Spleen (tissue), 11 donors: Measurements from ENCODE around the gene RASSF3. TPM values are rescaled to one million over a fixed set of nuclear protein-coding genes. Genes with fewer than 3 reads are reported as not detected.

Source experiments
- DNase-seq: peaks from one replicate; pipeline ENCODE4 v3.0.0-alpha.2; 2020
- H3K27ac ChIP-seq, 8 donors: fragments of 200-600 bp; sonication (generic) in 7 of 8; 1 replicate in 4 of 8; 2 replicates in 4 of 8; pipeline versions ENCODE4 v1.5.0 to v1.8.0; 2016 to 2021; ENCODE audit warnings: inconsistent platforms in 4 of 8, mild to moderate bottlenecking in 4 of 8, moderate library complexity in 1 of 8
- H3K27me3 ChIP-seq, 7 donors: fragments of 200-600 bp; sonication (generic) in 6 of 7; replicated peaks in 1 of 7; 1 replicate in 4 of 7; 2 replicates in 3 of 7; pipeline versions ENCODE4 v1.5.0 to v1.8.0; 2016 to 2021; ENCODE audit warnings: inconsistent platforms in 3 of 7, mild to moderate bottlenecking in 1 of 7
- H3K36me3 ChIP-seq, 6 donors: fragments of 200-600 bp; sonication (generic) in 5 of 6; 1 replicate in 4 of 6; 2 replicates in 2 of 6; pipeline versions ENCODE4 v1.5.0 to v1.8.0; 2016 to 2021; ENCODE audit warnings: inconsistent platforms in 2 of 6
- H3K4me1 ChIP-seq, 6 donors: fragments of 200-600 bp; sonication (generic) in 5 of 6; 1 replicate in 3 of 6; 2 replicates in 3 of 6; pipeline versions ENCODE4 v1.5.0 to v1.8.0; 2016 to 2021; ENCODE audit warnings: inconsistent platforms in 3 of 6
- H3K4me3 ChIP-seq, 8 donors: fragments of 200-600 bp; sonication (generic) in 7 of 8; 1 replicate in 4 of 8; 2 replicates in 4 of 8; pipeline versions ENCODE4 v1.5.0 to v1.8.0; 2016 to 2021; ENCODE audit warnings: inconsistent platforms in 4 of 8, mild to moderate bottlenecking in 4 of 8, moderate library complexity in 2 of 8
- H3K9me3 ChIP-seq, 8 donors: fragments of 200-600 bp; sonication (generic) in 7 of 8; 1 replicate in 4 of 8; 2 replicates in 4 of 8; pipeline versions ENCODE4 v1.5.0 to v1.8.0; 2016 to 2021; ENCODE audit warnings: inconsistent platforms in 4 of 8
- POLR2A ChIP-seq, 3 donors: fragments of 450-650 bp; IDR thresholded peaks; one replicate each; pipeline ENCODE4 v1.5.1; 2017; ENCODE audit warnings: antibody characterized with exemption in 3 of 3, mild to moderate bottlenecking in 1 of 3
- POLR2AphosphoS5 ChIP-seq, 3 donors: sonication (generic); formaldehyde crosslinking; IDR thresholded peaks; one replicate each; pipeline ENCODE4 v1.5.1; 2017; ENCODE audit warnings: antibody characterized with exemption in 3 of 3
- WGBS, 5 donors: extraction: QIAGEN DNeasy Blood & Tissue Kit in 3 of 5; methylation state at CpG; one replicate each; pipeline versions ENCODE4 v1.1.5 to v1.1.7; 2013 to 2018; 5-methylcytosine and 5-hydroxymethylcytosine counted together
- intact Hi-C: fragments of 100-400 bp; cut with DNase I; formaldehyde crosslinking; loops from one replicate; pipeline ENCODE4 v1.15.0; 2023; ENCODE audit warnings: low total_unique reads
- polyA plus RNA-seq, 3 donors: library from polyadenylated mRNA; stranded (reverse); fragments of 200-250 nt; gene quantifications; one replicate each; pipeline ENCODE4 v1.2.1, GENCODE V29; 2013
- total RNA-seq, 7 donors: library from RNA; depleted of rRNA in 3 of 7; stranded (reverse); fragments of >200 nt in 3 of 7; fragmentation: NEBNext Ultra II Directional in 4 of 7; extraction: Animal tissue kit (Norgen Biotek cat#: 25700) in 4 of 7; gene quantifications; one replicate each; pipeline versions ENCODE4 v1.1.0 to v1.2.1, GENCODE V29; 2016 to 2021
- TF ChIP-seq, protein P1 (sequence below), 11 experiments: fragments of 200-600 bp in 7 of 11; fragments of 450-650 bp in 4 of 11; sonication (generic) in 4 of 11; IDR thresholded peaks in 8 of 11; conservative IDR thresholded peaks in 3 of 11; 1 replicate in 7 of 11; 2 replicates in 4 of 11; pipeline versions ENCODE4 v1.4.0 to v1.8.0; 2016 to 2021; ENCODE audit warnings: antibody characterized with exemption in 11 of 11, inconsistent platforms in 4 of 11, mild to moderate bottlenecking in 1 of 11
- donor health status: healthy with polysubstance abuse.
- donor health status: DM: no; HTN: no; CAD: no; lungs with moderate emphysema.
- donor health status: DM: no; HTN: no; CAD: no.
- donor health status: Bipolar disorder and iron deficiency.
- donor health status: healthy.
- donor health status: DM: no; HTN: no; CAD: no.
- donor health status: DM: yes; HTN: yes; CAD: no.

The RASSF3 gene
- total and polyA plus RNA-seq, 10 donors = 31.0 to 120 (median 91.0) TPM

DNA sequence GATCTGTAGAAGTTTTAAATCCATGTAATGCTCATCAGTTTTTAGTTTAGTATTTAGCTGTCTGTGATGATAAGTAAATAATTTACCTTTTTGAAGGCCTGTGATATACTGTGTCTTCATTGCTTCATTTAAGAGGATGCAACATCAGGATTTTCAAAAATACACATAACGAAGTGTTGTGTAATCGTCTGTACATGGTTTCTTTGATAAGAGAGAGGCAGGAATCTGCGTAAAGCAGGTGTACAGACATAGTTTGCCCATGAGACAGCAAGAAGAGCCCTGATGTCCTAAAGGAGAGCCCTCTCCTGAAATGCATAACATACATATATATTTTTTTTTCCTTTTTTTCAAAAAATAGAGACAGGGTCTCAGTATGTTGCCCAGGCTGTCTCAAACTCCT is 44.8 kb downstream of the RASSF3 start:
- TF ChIP-seq POLR2AphosphoS5 (IDR thresholded peaks at IDR 0.05) = no peak
- no peak for TF ChIP-seq POLR2A (IDR thresholded peaks at IDR 0.05)
- TF ChIP-seq, protein P1, sequence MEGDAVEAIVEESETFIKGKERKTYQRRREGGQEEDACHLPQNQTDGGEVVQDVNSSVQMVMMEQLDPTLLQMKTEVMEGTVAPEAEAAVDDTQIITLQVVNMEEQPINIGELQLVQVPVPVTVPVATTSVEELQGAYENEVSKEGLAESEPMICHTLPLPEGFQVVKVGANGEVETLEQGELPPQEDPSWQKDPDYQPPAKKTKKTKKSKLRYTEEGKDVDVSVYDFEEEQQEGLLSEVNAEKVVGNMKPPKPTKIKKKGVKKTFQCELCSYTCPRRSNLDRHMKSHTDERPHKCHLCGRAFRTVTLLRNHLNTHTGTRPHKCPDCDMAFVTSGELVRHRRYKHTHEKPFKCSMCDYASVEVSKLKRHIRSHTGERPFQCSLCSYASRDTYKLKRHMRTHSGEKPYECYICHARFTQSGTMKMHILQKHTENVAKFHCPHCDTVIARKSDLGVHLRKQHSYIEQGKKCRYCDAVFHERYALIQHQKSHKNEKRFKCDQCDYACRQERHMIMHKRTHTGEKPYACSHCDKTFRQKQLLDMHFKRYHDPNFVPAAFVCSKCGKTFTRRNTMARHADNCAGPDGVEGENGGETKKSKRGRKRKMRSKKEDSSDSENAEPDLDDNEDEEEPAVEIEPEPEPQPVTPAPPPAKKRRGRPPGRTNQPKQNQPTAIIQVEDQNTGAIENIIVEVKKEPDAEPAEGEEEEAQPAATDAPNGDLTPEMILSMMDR (IDR thresholded peaks at IDR 0.05 in 8 of 11, conservative IDR thresholded peaks at IDR 0.05 in 3 of 11) = no peak
- WGBS, 5 donors = 53 to 83% (median 76%) methylated on average over 3 of the region's 3 CpGs
- Histone ChIP-seq H3K27ac (peak overlapping the region in 2 of 8 donors; percentile 5 to 34), H3K9me3 (no peaks in the 10 kb centered on the region), H3K36me3 (peaks cover 0 to 16% (median 0%) of the 10 kb centered on the region in 6 donors), H3K4me3 (no peak overlapping the region), H3K27me3 (no peaks in the 10 kb centered on the region), H3K4me1 (peaks cover 26 to 100% (median 81%) of the 10 kb centered on the region in 6 donors)
- DNase-seq = no peak
- intact Hi-C loops = no loop called here

DNA sequence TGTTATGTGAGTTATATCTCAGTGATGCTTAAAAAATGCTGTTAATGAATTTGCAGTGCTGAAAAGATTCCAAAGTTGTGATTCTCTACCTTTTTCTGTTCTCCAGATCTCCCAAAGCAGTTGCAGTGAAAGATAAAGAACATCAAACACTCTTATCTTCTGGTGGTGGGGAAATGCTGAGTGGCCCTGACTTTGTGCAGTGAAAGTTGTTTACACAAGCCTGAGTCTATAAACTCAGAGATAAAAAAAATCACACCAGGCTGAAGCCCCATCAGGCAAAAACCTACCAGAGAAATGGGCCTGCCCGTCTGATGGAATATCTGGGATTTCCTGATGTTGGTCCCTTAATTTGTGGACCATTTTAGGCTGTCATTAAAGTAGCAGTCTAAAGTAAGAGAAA is 46.1 kb downstream of the RASSF3 start:
- TF ChIP-seq, protein P1 (IDR thresholded peaks at IDR 0.05 in 8 of 11, conservative IDR thresholded peaks at IDR 0.05 in 3 of 11) = no peak
- TF ChIP-seq POLR2AphosphoS5 (IDR thresholded peaks at IDR 0.05) (no peak), POLR2A (IDR thresholded peaks at IDR 0.05) (no peak)
- Histone ChIP-seq H3K4me1 (peaks cover 15 to 100% (median 75%) of the 10 kb centered on the region in 6 donors), H3K27ac (peak overlapping the region in 6 of 8 donors; percentile 5 to 74 (median 24)), H3K4me3 (no peak overlapping the region), H3K27me3 (no peaks in the 10 kb centered on the region), H3K36me3 (peaks cover 0 to 16% (median 0%) of the 10 kb centered on the region in 6 donors), H3K9me3 (no peaks in the 10 kb centered on the region)
- no peak for DNase-seq
- intact Hi-C loops = no loop called here
- 71 to 85% (median 81%) methylated on average over 1 of the region's 1 CpG for WGBS, 5 donors

DNA sequence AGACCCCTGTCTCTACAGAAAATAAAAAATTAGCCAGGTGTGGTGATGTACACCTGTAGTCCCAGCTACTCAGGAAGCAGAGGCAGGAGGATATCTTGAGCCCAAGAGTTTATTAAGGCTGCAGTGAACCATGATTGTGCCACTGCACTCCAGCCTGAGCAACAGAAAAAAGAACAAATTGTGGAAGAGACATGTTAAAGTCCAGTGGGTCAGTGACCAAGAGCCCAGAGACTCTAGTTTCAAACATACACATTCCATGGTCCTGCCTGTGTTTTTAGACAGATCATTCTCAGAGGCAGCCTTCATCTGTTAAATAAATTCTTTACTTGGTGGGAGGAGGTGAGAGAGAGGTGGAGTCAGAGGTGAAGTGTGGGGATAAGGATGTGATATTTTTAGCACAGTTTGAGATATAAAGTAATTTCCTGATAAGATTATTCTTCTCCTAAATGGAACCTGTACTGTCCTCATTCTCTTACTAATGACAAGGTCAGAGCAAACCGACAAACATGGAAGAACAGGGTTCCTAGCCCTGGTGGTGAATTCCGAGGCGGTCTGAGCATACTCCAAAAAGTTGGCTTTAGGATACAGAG is 48.7 kb downstream of the RASSF3 start:
- no peak for DNase-seq
- intact Hi-C loops = no loop called here
- Histone ChIP-seq H3K4me3 (no peak overlapping the region), H3K4me1 (peaks cover 4 to 100% (median 63%) of the 10 kb centered on the region in 6 donors), H3K27ac (peak overlapping the region in 6 of 8 donors; percentile 39 to 74 (median 50)), H3K27me3 (no peaks in the 10 kb centered on the region), H3K9me3 (no peaks in the 10 kb centered on the region), H3K36me3 (peaks cover 0 to 16% (median 0%) of the 10 kb centered on the region in 6 donors)
- TF ChIP-seq POLR2AphosphoS5 (IDR thresholded peaks at IDR 0.05) (no peak), POLR2A (IDR thresholded peaks at IDR 0.05) (no peak)
- TF ChIP-seq, protein P1 (IDR thresholded peaks at IDR 0.05 in 8 of 11, conservative IDR thresholded peaks at IDR 0.05 in 3 of 11) = no peak
- 69 to 88% (median 85%) methylated on average over 3 of the region's 3 CpGs for WGBS, 5 donors

DNA sequence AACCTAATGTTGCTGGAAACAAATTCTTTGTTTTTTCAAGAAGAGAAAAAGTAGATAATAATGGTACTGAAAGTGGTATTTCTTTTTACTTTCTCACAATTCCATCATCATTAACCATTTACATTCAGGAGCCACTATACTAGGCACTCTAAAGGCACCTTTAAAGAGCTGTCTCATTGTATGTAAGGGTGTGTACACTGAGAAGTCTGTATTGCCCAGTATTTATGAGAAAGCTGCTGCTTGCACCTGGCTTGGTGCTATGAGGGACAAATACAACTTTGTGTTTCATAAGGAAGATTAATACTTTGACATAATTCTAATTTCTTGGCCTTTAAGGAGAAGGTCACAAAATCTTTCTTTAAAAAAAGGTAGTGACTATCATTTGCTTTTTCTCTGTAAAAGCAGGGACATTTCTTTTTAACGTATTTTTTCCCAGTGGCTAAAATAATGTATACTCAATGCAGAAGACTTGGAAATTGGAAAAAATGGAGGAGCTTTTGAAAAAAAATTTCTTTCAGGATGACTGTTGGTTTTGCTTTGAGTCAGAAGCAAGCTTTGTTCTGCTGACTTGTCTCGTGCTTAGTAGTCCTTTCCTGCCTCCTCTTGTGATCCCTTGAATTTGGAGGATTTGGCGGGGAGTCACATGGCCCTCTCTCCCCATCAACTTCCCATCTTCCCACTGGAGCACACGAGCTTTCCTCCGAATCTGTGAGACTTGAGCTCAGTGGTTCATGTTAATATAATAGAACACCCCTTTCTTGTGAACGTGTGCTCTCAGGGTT is 50.1 kb downstream of the RASSF3 start:
- no peak overlapping the region for H3K4me3 ChIP-seq
- WGBS, 5 donors = 68 to 81% (median 72%) methylated on average over 6 of the region's 6 CpGs
- H3K27me3 ChIP-seq = no peaks in the 10 kb centered on the region
- H3K9me3 ChIP-seq = no peaks in the 10 kb centered on the region
- TF ChIP-seq, protein P1 (IDR thresholded peaks at IDR 0.05 in 8 of 11, conservative IDR thresholded peaks at IDR 0.05 in 3 of 11) = no peak
- TF ChIP-seq POLR2AphosphoS5 (IDR thresholded peaks at IDR 0.05) (no peak), POLR2A (IDR thresholded peaks at IDR 0.05) (no peak)
- H3K36me3 ChIP-seq = peaks cover 0 to 16% (median 0%) of the 10 kb centered on the region in 6 donors
- H3K4me1 ChIP-seq = peaks cover 18 to 100% (median 71%) of the 10 kb centered on the region in 6 donors
- H3K27ac ChIP-seq = peak overlapping the region in 3 of 8 donors; percentile 19 to 33 (median 23)
- intact Hi-C loops = no loop called here
- DNase-seq = no peak
